SK-N-MC (cell line): ENCODE results near the gene ELMO1.

Source experiments
- EZH2 ChIP-seq: fragments of 200-600 bp; sonication (generic); IDR thresholded peaks from one replicate; pipeline ENCODE4 v1.6.1; 2017; ENCODE audit warnings: antibody characterized with exemption
- FOXP2 ChIP-seq: optimal IDR thresholded peaks from 2 replicates; pipeline ENCODE3; 2011; ENCODE audit warnings: mild to moderate bottlenecking, moderate library complexity; ENCODE audit not compliant: insufficient read depth; ENCODE audit errors: extremely low read length, control extremely low read depth
- POLR2AphosphoS5 ChIP-seq: IDR thresholded peaks from 2 replicates; pipeline ENCODE4 v1.6.1; 2012; ENCODE audit warnings: mild to moderate bottlenecking, low read depth, low read length, borderline replicate concordance

- TF ChIP-seq EZH2 (no peak), POLR2AphosphoS5 (no peak), FOXP2 (no peak)
Measured at GRCh38 chr7:37493123-37493522, 44.5 kb upstream of the ELMO1 start.
